ENCODE results near the gene CDKAL1. TPM values are rescaled to one million over a fixed set of nuclear protein-coding genes. Genes with fewer than 3 reads are reported as not detected.

The CDKAL1 gene
- total RNA-seq, 5 donors from 2014 or later (not counting 1 experiment from before 2014, with no cell fraction given): 18.8 to 29.9 (median 20.5) TPM

GRCh38 chr6:20569000-20569610, 34.8 kb downstream of the CDKAL1 start:
- Mint-ChIP-seq H3K4me3 (no peak overlapping the region), H3K9me3 (no peaks in the 10 kb centered on the region), H3K27me3 (no peaks in the 10 kb centered on the region), H3K4me1 (peaks cover 19 to 21% (median 20%) of the 10 kb centered on the region in 3 donors), H3K27ac (no peak overlapping the region), H3K36me3 (peaks cover 10% of the 10 kb centered on the region)
- H3K4me1 ChIP-seq (ENCODE audit: control insufficient read depth in 1 of 2, extremely low read depth in 1 of 2, insufficient read depth in 2 of 2, low read length in 2 of 2): peaks cover 0 to 17% of the 10 kb centered on the region in 2 experiments
- ChIA-PET POLR2A (interaction anchor here in 1 of 2 donors (0.5 kb wide), 1 partner anchor 18 kb away, joined by 3 read pairs; no protein-coding TSS in a partner anchor), CTCF (no interaction called here)
- H3K4me3 ChIP-seq (ENCODE audit: control insufficient read depth in 1 of 2, extremely low read depth in 1 of 2, low read length in 1 of 2): no peak overlapping the region
- no peaks in the 10 kb centered on the region for H3K36me3 ChIP-seq (ENCODE audit: control insufficient read depth in 2 of 2, extremely low read depth in 1 of 2, insufficient read depth in 1 of 2, low read length in 1 of 2)
- H3K27me3 ChIP-seq (replicated peaks in 1 of 2; ENCODE audit: control insufficient read depth in 2 of 2, extremely low read depth in 1 of 2, insufficient read depth in 2 of 2, low read length in 1 of 2): no peaks in the 10 kb centered on the region
- H3K9me3 ChIP-seq: no peaks in the 10 kb centered on the region
- WGBS (ENCODE audit: insufficient coverage): no CpG with 5 or more reads among the region's 3 CpGs
- DNase-seq (no peak), ATAC-seq (replicated peaks in 1 of 4) (no peak)
- no peak overlapping the region for H3K27ac ChIP-seq (ENCODE audit: low read length)

- no peak for DNase-seq
- no peak overlapping the region for H3K27ac ChIP-seq (ENCODE audit: low read length)
- Mint-ChIP-seq H3K27me3 (no peaks in the 10 kb centered on the region), H3K4me3 (no peak overlapping the region), H3K4me1 (peaks cover 13 to 16% (median 16%) of the 10 kb centered on the region in 3 donors), H3K27ac (no peak overlapping the region), H3K9me3 (no peaks in the 10 kb centered on the region), H3K36me3 (peaks cover 13% of the 10 kb centered on the region)
- no peak overlapping the region for H3K4me3 ChIP-seq (ENCODE audit: control insufficient read depth in 1 of 2, extremely low read depth in 1 of 2, low read length in 1 of 2)
- ChIA-PET POLR2A (interaction anchor here in 1 of 2 donors (0.7 kb wide), 1 partner anchor 1033 kb away, joined by 3 read pairs; no protein-coding TSS in a partner anchor), CTCF (no interaction called here)
- peaks cover 0 to 5% of the 10 kb centered on the region in 2 experiments for H3K4me1 ChIP-seq (ENCODE audit: control insufficient read depth in 1 of 2, extremely low read depth in 1 of 2, insufficient read depth in 2 of 2, low read length in 2 of 2)
- H3K27me3 ChIP-seq (replicated peaks in 1 of 2; ENCODE audit: control insufficient read depth in 2 of 2, extremely low read depth in 1 of 2, insufficient read depth in 2 of 2, low read length in 1 of 2): no peaks in the 10 kb centered on the region
- no peaks in the 10 kb centered on the region for H3K36me3 ChIP-seq (ENCODE audit: control insufficient read depth in 2 of 2, extremely low read depth in 1 of 2, insufficient read depth in 1 of 2, low read length in 1 of 2)
- no peak for ATAC-seq (replicated peaks in 1 of 4)
- H3K9me3 ChIP-seq: no peaks in the 10 kb centered on the region
Measured at GRCh38 chr6:20571261-20571660, 37.0 kb downstream of the CDKAL1 start.

GRCh38 chr6:20572288-20572687, 38.0 kb downstream of the CDKAL1 start:
- DNase-seq: no peak
- Histone ChIP-seq H3K27me3 (replicated peaks in 1 of 2; ENCODE audit: control insufficient read depth in 2 of 2, extremely low read depth in 1 of 2, insufficient read depth in 2 of 2, low read length in 1 of 2) (no peaks in the 10 kb centered on the region), H3K36me3 (ENCODE audit: control insufficient read depth in 2 of 2, extremely low read depth in 1 of 2, insufficient read depth in 1 of 2, low read length in 1 of 2) (peaks cover 0 to 3% of the 10 kb centered on the region in 2 donors), H3K9me3 (no peaks in the 10 kb centered on the region), H3K4me3 (ENCODE audit: control insufficient read depth in 1 of 2, extremely low read depth in 1 of 2, low read length in 1 of 2) (no peak overlapping the region), H3K4me1 (ENCODE audit: control insufficient read depth in 1 of 2, extremely low read depth in 1 of 2, insufficient read depth in 2 of 2, low read length in 2 of 2) (peaks cover 0 to 5% of the 10 kb centered on the region in 2 experiments), H3K27ac (ENCODE audit: low read length) (no peak overlapping the region)
- WGBS (ENCODE audit: insufficient coverage): no CpG with 5 or more reads among the region's 2 CpGs
- Mint-ChIP-seq H3K36me3 (peaks cover 16% of the 10 kb centered on the region), H3K27ac (no peak overlapping the region), H3K9me3 (no peaks in the 10 kb centered on the region), H3K27me3 (no peaks in the 10 kb centered on the region), H3K4me3 (no peak overlapping the region), H3K4me1 (peaks cover 15 to 16% (median 16%) of the 10 kb centered on the region in 3 donors)
- CTCF ChIA-PET: interaction anchor here in 1 of 2 donors (0.5 kb wide), 1 partner anchor 265 kb away, joined by 3 read pairs; no protein-coding TSS in a partner anchor
- POLR2A ChIA-PET: no interaction called here
- no peak for ATAC-seq (replicated peaks in 1 of 4)

GRCh38 chr6:20572940-20573339, 38.7 kb downstream of the CDKAL1 start:
- no peaks in the 10 kb centered on the region for H3K9me3 ChIP-seq
- no peaks in the 10 kb centered on the region for H3K27me3 ChIP-seq (replicated peaks in 1 of 2; ENCODE audit: control insufficient read depth in 2 of 2, extremely low read depth in 1 of 2, insufficient read depth in 2 of 2, low read length in 1 of 2)
- ATAC-seq (replicated peaks in 1 of 4) (no peak), DNase-seq (no peak)
- peaks cover 20% of the 10 kb centered on the region for H3K36me3 Mint-ChIP-seq
- no peaks in the 10 kb centered on the region for H3K9me3 Mint-ChIP-seq
- H3K4me3 Mint-ChIP-seq: no peak overlapping the region
- H3K27ac Mint-ChIP-seq: no peak overlapping the region
- H3K4me1 Mint-ChIP-seq: peaks cover 15 to 16% (median 16%) of the 10 kb centered on the region in 3 donors
- peaks cover 0 to 6% of the 10 kb centered on the region in 2 donors for H3K36me3 ChIP-seq (ENCODE audit: control insufficient read depth in 2 of 2, extremely low read depth in 1 of 2, insufficient read depth in 1 of 2, low read length in 1 of 2)
- no peaks in the 10 kb centered on the region for H3K27me3 Mint-ChIP-seq
- POLR2A ChIA-PET: no interaction called here
- no CpG with 5 or more reads among the region's 1 CpG for WGBS (ENCODE audit: insufficient coverage)
- H3K4me1 ChIP-seq (ENCODE audit: control insufficient read depth in 1 of 2, extremely low read depth in 1 of 2, insufficient read depth in 2 of 2, low read length in 2 of 2): peaks cover 0 to 5% of the 10 kb centered on the region in 2 experiments
- CTCF ChIA-PET: interaction anchor here in 1 of 2 donors (0.6 kb wide), 1 partner anchor 278 kb away, joined by 4 read pairs; no protein-coding TSS in a partner anchor
- H3K27ac ChIP-seq (ENCODE audit: low read length): no peak overlapping the region
- H3K4me3 ChIP-seq (ENCODE audit: control insufficient read depth in 1 of 2, extremely low read depth in 1 of 2, low read length in 1 of 2): no peak overlapping the region

GRCh38 chr6:20574355-20574754, 40.1 kb downstream of the CDKAL1 start:
- POLR2A ChIA-PET: interaction anchor here in 1 of 2 donors (0.5 kb wide), 1 partner anchor 46 kb away, joined by 5 read pairs; no protein-coding TSS in a partner anchor

GRCh38 chr6:20575125-20575524, 40.9 kb downstream of the CDKAL1 start:
- CTCF ChIA-PET: interaction anchor here (0.7 kb wide), 3 partner anchors 255 to 1148 kb away, joined by 3 to 15 read pairs (median 3); no protein-coding TSS in a partner anchor
- no peak overlapping the region for H3K4me3 ChIP-seq (ENCODE audit: control insufficient read depth in 1 of 2, extremely low read depth in 1 of 2, low read length in 1 of 2)
- no peaks in the 10 kb centered on the region for H3K9me3 ChIP-seq
- WGBS (ENCODE audit: insufficient coverage): no CpG with 5 or more reads among the region's 1 CpG
- no peak overlapping the region for H3K27ac Mint-ChIP-seq
- peaks cover 0 to 5% of the 10 kb centered on the region in 2 experiments for H3K4me1 ChIP-seq (ENCODE audit: control insufficient read depth in 1 of 2, extremely low read depth in 1 of 2, insufficient read depth in 2 of 2, low read length in 2 of 2)
- peaks cover 11 to 16% (median 13%) of the 10 kb centered on the region in 3 donors for H3K4me1 Mint-ChIP-seq
- H3K36me3 Mint-ChIP-seq: peaks cover 30% of the 10 kb centered on the region
- H3K27me3 Mint-ChIP-seq: no peaks in the 10 kb centered on the region
- no peaks in the 10 kb centered on the region for H3K27me3 ChIP-seq (replicated peaks in 1 of 2; ENCODE audit: control insufficient read depth in 2 of 2, extremely low read depth in 1 of 2, insufficient read depth in 2 of 2, low read length in 1 of 2)
- DNase-seq: no peak
- no peaks in the 10 kb centered on the region for H3K9me3 Mint-ChIP-seq
- no peak overlapping the region for H3K4me3 Mint-ChIP-seq
- H3K36me3 ChIP-seq (ENCODE audit: control insufficient read depth in 2 of 2, extremely low read depth in 1 of 2, insufficient read depth in 1 of 2, low read length in 1 of 2): peaks cover 0 to 16% of the 10 kb centered on the region in 2 donors
- H3K27ac ChIP-seq (ENCODE audit: low read length): no peak overlapping the region
- POLR2A ChIA-PET: interaction anchor here in 1 of 2 donors (0.6 kb wide), 2 partner anchors 154 to 642 kb away, joined by 3 to 4 read pairs; no protein-coding TSS in a partner anchor
- no peak for ATAC-seq (replicated peaks in 1 of 4)

More at GRCh38 chr6:20574355-20574754, 40.1 kb downstream of the CDKAL1 start:
- Mint-ChIP-seq H3K9me3 (no peaks in the 10 kb centered on the region), H3K27ac (no peak overlapping the region), H3K36me3 (peaks cover 24% of the 10 kb centered on the region), H3K4me3 (no peak overlapping the region), H3K27me3 (no peaks in the 10 kb centered on the region), H3K4me1 (peaks cover 11 to 16% (median 13%) of the 10 kb centered on the region in 3 donors)
- no peak for DNase-seq
- H3K9me3 ChIP-seq: no peaks in the 10 kb centered on the region
- no peak overlapping the region for H3K4me3 ChIP-seq (ENCODE audit: control insufficient read depth in 1 of 2, extremely low read depth in 1 of 2, low read length in 1 of 2)
- H3K36me3 ChIP-seq (ENCODE audit: control insufficient read depth in 2 of 2, extremely low read depth in 1 of 2, insufficient read depth in 1 of 2, low read length in 1 of 2): peaks cover 0 to 13% of the 10 kb centered on the region in 2 donors
- H3K27ac ChIP-seq (ENCODE audit: low read length): no peak overlapping the region
- peaks cover 0 to 5% of the 10 kb centered on the region in 2 experiments for H3K4me1 ChIP-seq (ENCODE audit: control insufficient read depth in 1 of 2, extremely low read depth in 1 of 2, insufficient read depth in 2 of 2, low read length in 2 of 2)
- no peak for ATAC-seq (replicated peaks in 1 of 4)
- no peaks in the 10 kb centered on the region for H3K27me3 ChIP-seq (replicated peaks in 1 of 2; ENCODE audit: control insufficient read depth in 2 of 2, extremely low read depth in 1 of 2, insufficient read depth in 2 of 2, low read length in 1 of 2)
- CTCF ChIA-PET: interaction anchor here (0.5 to 1.0 kb wide), 5 partner anchors 10 to 1019 kb away, joined by 3 to 8 read pairs (median 3); no protein-coding TSS in a partner anchor

Measured in T-cell (primary cell).